Left cardiac atrium (tissue), 4 donors: Measurements from ENCODE around the gene SMIM3. TPM values are rescaled to one million over a fixed set of nuclear protein-coding genes. Genes with fewer than 3 reads are reported as not detected.
"Not testable (repeated sequence)": the region's sequence is repeated elsewhere in the genome, so short reads cannot be mapped to it uniquely, and the experiment has no call there.

ENCODE experiments used
- ATAC-seq, 2 donors: fragments of 200-7000 bp; cut with Tn5 transposase; one replicate each; pipeline ENCODE4 v1.9.1; 2020; ENCODE audit warnings: mild to moderate bottlenecking in 2 of 2, moderate library complexity in 2 of 2
- DNase-seq: peaks from one replicate; pipeline ENCODE4 v3.0.0-alpha.2; 2020
- intact Hi-C, 2 donors: fragments of 100-400 bp; cut with DNase I; formaldehyde crosslinking; loops; one replicate each; pipeline versions ENCODE4 v1.14.1 to v1.15.1; 2022 to 2023
- long read RNA-seq: library from polyadenylated mRNA; unstranded; transcript quantifications from one replicate; pipeline ENCODE4 v2.0.0, GENCODE V29; 2021
- total RNA-seq, 2 donors: library from RNA; stranded (reverse); fragmentation: NEBNext Ultra II Directional; extraction: Animal tissue kit (Norgen Biotek cat#: 25700); gene quantifications; one replicate each; pipeline ENCODE4 v1.2.1, GENCODE V29; 2021
- donor health status: DM: no; HTN: yes; CAD: no.
- donor health status: DM: no; HTN: yes; CAD: no; lungs with severe emphysema.
- donor health status: DM: yes; HTN: yes; CAD: no.
- donor health status: Dilated cardiomyopathy.

The SMIM3 gene
- 10 to 100 TPM; 27.9 to 37.8 TPM for total RNA-seq
- long read RNA-seq, transcript SMIM3-201 (2 exons, 2,332 nt), result major isoform, 58 of 59 reads
- long read RNA-seq, partial matches to known transcripts, result 1 of 59 reads
- long read RNA-seq, other reads (novel, unspliced or antisense), result 0 of 59 reads

- DNase-seq, result peak; percentile 87
- intact Hi-C loops, result no loop called here
- ATAC-seq, result peak; percentile 85 to 87
These were observed at the start of gene SMIM3 for GRCh38 chr5:150778517-150779396. SMIM3 (plus strand) TSS chr5:150778757; CDS start chr5:150795441, 16,684 bp downstream.

GRCh38 chr5:150729859-150730258, 48.7 kb upstream of the SMIM3 start:
- ATAC-seq, result no peak
- intact Hi-C loops, result no loop called here
- no peak for DNase-seq

- intact Hi-C loops, result no loop called here
- ATAC-seq (peak in 1 of 2 donors; percentile 73), DNase-seq (no peak)
These were observed 46.8 kb upstream of the SMIM3 start for GRCh38 chr5:150731669-150732242.

GRCh38 chr5:150734579-150735384, 43.8 kb upstream of the SMIM3 start:
- intact Hi-C loops, result no loop called here
- ATAC-seq (peak; percentile 63 to 83), DNase-seq (peak; percentile 58)

- DNase-seq (no peak), ATAC-seq (no peak)
- intact Hi-C loops, result no loop called here
These were observed 39.7 kb upstream of the SMIM3 start for GRCh38 chr5:150738862-150739261.

- ATAC-seq, result no peak
- intact Hi-C loops, result no loop called here
- no peak for DNase-seq
These were observed 37.6 kb upstream of the SMIM3 start for GRCh38 chr5:150740992-150741391.

GRCh38 chr5:150742455-150743141, 36.0 kb upstream of the SMIM3 start:
- peak in 1 of 2 donors; percentile 44 for ATAC-seq
- intact Hi-C loops, result not testable (repeated sequence)

GRCh38 chr5:150743142-150743488, 35.4 kb upstream of the SMIM3 start:
- ATAC-seq, intact Hi-C loops, DNase-seq: not testable (repeated sequence)

More at GRCh38 chr5:150742455-150743141, 36.0 kb upstream of the SMIM3 start:
- not testable (repeated sequence) for DNase-seq

- ATAC-seq, result no peak
- no peak for DNase-seq
- intact Hi-C loops, result no loop called here
These were observed 28.1 kb upstream of the SMIM3 start for GRCh38 chr5:150750469-150750868.

GRCh38 chr5:150751096-150751891, 27.3 kb upstream of the SMIM3 start:
- intact Hi-C loops, result no loop called here
- ATAC-seq, result no peak
- DNase-seq, result no peak

GRCh38 chr5:150753463-150753862, 25.1 kb upstream of the SMIM3 start:
- ATAC-seq (no peak), DNase-seq (no peak)
- intact Hi-C loops, result no loop called here

GRCh38 chr5:150753863-150754262, 24.7 kb upstream of the SMIM3 start:
- intact Hi-C loops, result no loop called here
- DNase-seq, result no peak
- ATAC-seq, result no peak

GRCh38 chr5:150757087-150757649, 21.4 kb upstream of the SMIM3 start:
- intact Hi-C loops, result no loop called here
- DNase-seq (no peak), ATAC-seq (no peak)

GRCh38 chr5:150758203-150758530, 20.4 kb upstream of the SMIM3 start:
- peak; percentile 4 to 44 for ATAC-seq
- DNase-seq, result peak; percentile 42
- intact Hi-C loops, result no loop called here

- intact Hi-C loops, result no loop called here
- peak; percentile 95 to 96 for ATAC-seq
- DNase-seq, result peak; percentile 98
These were observed 19.8 kb upstream of the SMIM3 start, which contains the start of gene DCTN4 for GRCh38 chr5:150758531-150759333. DCTN4 (minus strand) TSS chr5:150759017; CDS start chr5:150758993, 24 bp downstream.

GRCh38 chr5:150759334-150759583, 19.3 kb upstream of the SMIM3 start:
- ATAC-seq (no peak), DNase-seq (no peak)
- intact Hi-C loops, result no loop called here

GRCh38 chr5:150762211-150762610, 16.3 kb upstream of the SMIM3 start:
- no peak for ATAC-seq
- no peak for DNase-seq
- intact Hi-C loops, result no loop called here
